OCI-LY3 (cell line): ENCODE data around the gene ZNF296.
A peak's percentile ranks its signal among the peaks of the same experiment; 100 is the strongest.

Source experiments
- H2AFZ ChIP-seq: fragments of 200-600, 300-600 bp; shearing (Covaris generic); 2 replicates; pipeline ENCODE4 v1.6.0; 2014; ENCODE audit warnings: antibody characterized with exemption, low read depth, low read length
- H3K27ac ChIP-seq: fragments of 200-600, 300-600 bp; sonication (generic); 2 replicates; pipeline ENCODE4 v1.5.1; 2014; ENCODE audit warnings: mild to moderate bottlenecking, low read length, moderate library complexity, mixed read lengths
- H3K27me3 ChIP-seq: fragments of 200-600, 300-600 bp; sonication (generic); 2 replicates; pipeline ENCODE4 v1.6.1; 2014; ENCODE audit warnings: low read depth, low read length, mixed read lengths
- H3K36me3 ChIP-seq: fragments of 200-600, 300-600 bp; sonication (generic); replicated peaks from 2 replicates; pipeline ENCODE3; 2014; ENCODE audit warnings: low read depth, low read length, mixed read lengths
- H3K4me1 ChIP-seq: fragments of 300-600, 200-600 bp; sonication (generic); 2 replicates; pipeline ENCODE4 v1.6.1; 2014; ENCODE audit warnings: low read length, mixed read lengths
- H3K4me2 ChIP-seq: fragments of 200-600, 300-600 bp; sonication (generic); 2 replicates; pipeline ENCODE4 v1.6.1; 2014; ENCODE audit warnings: low read length, mixed read lengths
- H3K4me3 ChIP-seq: fragments of 300-600, 200-600 bp; sonication (generic); 2 replicates; pipeline ENCODE4 v1.5.1; 2014; ENCODE audit warnings: antibody characterized with exemption, mild to moderate bottlenecking, low read length, moderate library complexity
- H3K79me2 ChIP-seq: fragments of 300-600, 200-600 bp; shearing (Covaris generic); 2 replicates; pipeline ENCODE4 v1.6.1; 2014; ENCODE audit warnings: mild to moderate bottlenecking, low read length, mixed read lengths
- H3K9ac ChIP-seq: fragments of 300-600, 200-600 bp; shearing (Covaris generic); 2 replicates; pipeline ENCODE4 v1.6.0; 2014; ENCODE audit warnings: mild to moderate bottlenecking, low read length, moderate library complexity
- H3K9me3 ChIP-seq: fragments of 200-600, 300-600 bp; shearing (Covaris generic); 2 replicates; pipeline ENCODE4 v1.6.1; 2014; ENCODE audit warnings: low read length, mixed read lengths; ENCODE audit not compliant: insufficient read depth
- H4K20me1 ChIP-seq: fragments of 200-600, 300-600 bp; sonication (generic); 2 replicates; pipeline ENCODE4 v1.6.1; 2016; ENCODE audit warnings: low read length, mixed read lengths; ENCODE audit not compliant: insufficient read depth
- EZH2phosphoT487 ChIP-seq: fragments of 200-600 bp; shearing (Covaris generic); IDR thresholded peaks from 2 replicates; pipeline ENCODE4 v1.6.1; 2018; ENCODE audit warnings: antibody characterized with exemption, mixed run types, low read depth
- TF ChIP-seq, protein P1 (sequence below): fragments of 200-600, 300-600 bp; sonication (generic); IDR thresholded peaks from 2 replicates; pipeline ENCODE4 v1.5.1; 2014; ENCODE audit warnings: antibody characterized with exemption, low read length, low read depth

The ZNF296 gene

DNA sequence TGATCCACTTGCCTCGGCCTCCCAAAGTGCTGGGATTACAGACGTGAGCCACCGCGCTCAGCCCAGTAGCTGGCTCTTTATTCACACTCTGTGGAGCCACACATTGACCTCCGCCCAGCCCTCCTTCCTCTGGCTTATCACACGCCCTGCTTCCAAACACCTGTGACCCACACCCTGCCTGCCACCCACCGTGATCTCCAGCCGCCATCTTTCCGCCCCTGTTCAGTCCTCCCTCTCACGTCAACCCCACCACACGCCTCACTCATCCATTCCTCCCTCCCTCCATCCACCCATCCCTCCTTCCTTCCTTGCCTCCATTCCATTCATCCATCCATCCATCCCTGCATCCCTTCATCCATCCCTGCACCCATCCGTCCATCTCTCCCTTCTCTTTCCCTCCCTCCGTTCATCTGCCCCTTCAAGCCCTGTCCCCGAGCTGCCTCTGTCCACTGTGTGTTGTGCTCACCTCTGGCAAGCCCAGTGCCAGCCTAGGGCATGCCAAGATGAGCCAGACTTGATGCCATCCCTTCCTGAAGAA lies 17.6 kb downstream of the ZNF296 start:
- no peak for TF ChIP-seq EZH2phosphoT487
- TF ChIP-seq, protein P1, sequence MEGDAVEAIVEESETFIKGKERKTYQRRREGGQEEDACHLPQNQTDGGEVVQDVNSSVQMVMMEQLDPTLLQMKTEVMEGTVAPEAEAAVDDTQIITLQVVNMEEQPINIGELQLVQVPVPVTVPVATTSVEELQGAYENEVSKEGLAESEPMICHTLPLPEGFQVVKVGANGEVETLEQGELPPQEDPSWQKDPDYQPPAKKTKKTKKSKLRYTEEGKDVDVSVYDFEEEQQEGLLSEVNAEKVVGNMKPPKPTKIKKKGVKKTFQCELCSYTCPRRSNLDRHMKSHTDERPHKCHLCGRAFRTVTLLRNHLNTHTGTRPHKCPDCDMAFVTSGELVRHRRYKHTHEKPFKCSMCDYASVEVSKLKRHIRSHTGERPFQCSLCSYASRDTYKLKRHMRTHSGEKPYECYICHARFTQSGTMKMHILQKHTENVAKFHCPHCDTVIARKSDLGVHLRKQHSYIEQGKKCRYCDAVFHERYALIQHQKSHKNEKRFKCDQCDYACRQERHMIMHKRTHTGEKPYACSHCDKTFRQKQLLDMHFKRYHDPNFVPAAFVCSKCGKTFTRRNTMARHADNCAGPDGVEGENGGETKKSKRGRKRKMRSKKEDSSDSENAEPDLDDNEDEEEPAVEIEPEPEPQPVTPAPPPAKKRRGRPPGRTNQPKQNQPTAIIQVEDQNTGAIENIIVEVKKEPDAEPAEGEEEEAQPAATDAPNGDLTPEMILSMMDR = no peak
- Histone ChIP-seq H3K27ac (no peak overlapping the region), H3K9ac (no peak overlapping the region), H2AFZ (no peak overlapping the region), H3K4me3 (no peak overlapping the region), H4K20me1 (peaks cover 3% of the 10 kb centered on the region; the same call in 1 of the 2 replicates), H3K27me3 (no peaks in the 10 kb centered on the region), H3K4me2 (no peak overlapping the region), H3K4me1 (peaks cover 15% of the 10 kb centered on the region), H3K79me2 (no peaks in the 10 kb centered on the region), H3K9me3 (no peaks in the 10 kb centered on the region), H3K36me3 (peaks cover 71% of the 10 kb centered on the region)

DNA sequence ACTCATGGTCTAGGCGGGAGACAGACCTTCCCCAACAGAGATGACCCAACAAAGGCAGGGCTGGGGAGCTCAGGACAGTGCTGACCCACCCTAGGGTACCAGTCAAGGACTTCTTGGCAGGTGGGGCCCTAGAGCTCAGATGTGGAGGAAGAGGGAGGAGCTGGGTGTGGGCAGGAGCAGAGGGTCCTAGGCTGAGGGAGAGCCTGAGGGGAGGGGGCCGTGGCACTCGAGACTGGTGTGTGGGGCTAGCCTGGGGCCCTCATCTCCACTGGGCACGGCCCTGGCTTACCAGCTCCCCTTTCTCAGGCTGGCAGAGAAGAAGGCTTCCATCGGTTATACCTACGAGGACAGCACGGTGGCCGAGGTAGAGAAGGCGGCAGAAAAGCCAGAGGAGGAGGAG lies 18.8 kb downstream of the ZNF296 start:
- TF ChIP-seq, protein P1 = no peak
- no peak for TF ChIP-seq EZH2phosphoT487
- H3K9me3 ChIP-seq = no peaks in the 10 kb centered on the region
- peaks cover 15% of the 10 kb centered on the region for H3K4me1 ChIP-seq
- H4K20me1 ChIP-seq = peaks cover 8% of the 10 kb centered on the region
- no peak overlapping the region for H3K9ac ChIP-seq
- no peak overlapping the region for H3K4me2 ChIP-seq
- no peak overlapping the region for H3K4me3 ChIP-seq
- H3K27ac ChIP-seq = peak overlapping the region; percentile 44
- peaks cover 73% of the 10 kb centered on the region for H3K36me3 ChIP-seq
- no peaks in the 10 kb centered on the region for H3K27me3 ChIP-seq
- no peak overlapping the region for H2AFZ ChIP-seq
- peaks cover 6% of the 10 kb centered on the region for H3K79me2 ChIP-seq

- H3K27me3 ChIP-seq = no peaks in the 10 kb centered on the region
- H3K27ac ChIP-seq = peak overlapping the region; percentile 44
- peaks cover 15% of the 10 kb centered on the region for H3K4me1 ChIP-seq
- H3K9me3 ChIP-seq = no peaks in the 10 kb centered on the region
- TF ChIP-seq EZH2phosphoT487 = no peak
- H3K4me2 ChIP-seq = 0 out of 2 replicates have a peak overlapping the region, but pooled peaks have one; percentile 3
- H2AFZ ChIP-seq = no peak overlapping the region
- H4K20me1 ChIP-seq = peaks cover 13% of the 10 kb centered on the region
- H3K79me2 ChIP-seq = peaks cover 12% of the 10 kb centered on the region
- no peak overlapping the region for H3K9ac ChIP-seq
- no peak overlapping the region for H3K4me3 ChIP-seq
- H3K36me3 ChIP-seq = peaks cover 76% of the 10 kb centered on the region
Measured at GRCh38 chr19:45056831-45057230, 19.4 kb downstream of the ZNF296 start.

DNA sequence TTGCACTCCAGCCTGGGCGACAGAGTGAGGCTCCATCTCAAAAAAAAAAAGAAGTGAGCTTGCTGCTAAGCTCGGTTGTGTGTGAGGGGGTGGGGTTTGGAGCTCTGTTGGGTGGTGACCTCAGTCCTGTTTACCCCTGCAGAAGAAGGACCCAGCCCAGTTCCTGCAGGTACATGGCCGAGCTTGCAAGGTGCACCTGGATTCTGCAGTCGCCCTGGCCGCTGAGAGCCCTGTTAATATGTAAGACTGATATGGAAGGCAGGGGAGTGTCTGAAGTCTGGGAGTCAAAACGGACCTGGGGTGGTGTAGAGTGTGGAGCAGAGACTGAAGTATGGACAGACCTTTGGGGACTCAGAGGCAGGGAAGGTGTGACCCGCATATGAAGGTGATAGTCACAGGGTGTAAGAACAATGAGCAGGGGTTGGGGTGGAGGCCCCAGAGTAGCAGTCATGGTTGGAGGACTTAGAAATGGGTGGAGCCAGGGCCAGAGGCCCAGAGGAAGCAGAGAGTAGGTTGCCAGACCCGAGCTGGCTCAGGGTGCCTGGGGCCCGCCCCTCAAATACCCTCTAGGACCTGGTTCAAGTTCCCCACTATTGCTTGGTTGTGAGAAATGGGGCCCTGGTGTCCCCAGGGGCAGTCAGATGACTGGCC lies 24.2 kb downstream of the ZNF296 start:
- Histone ChIP-seq H3K27me3 (no peaks in the 10 kb centered on the region), H2AFZ (no peak overlapping the region), H3K36me3 (peaks cover 52% of the 10 kb centered on the region), H3K9ac (no peak overlapping the region), H4K20me1 (peaks cover 21% of the 10 kb centered on the region), H3K9me3 (no peaks in the 10 kb centered on the region), H3K79me2 (peaks cover 54% of the 10 kb centered on the region), H3K4me3 (no peak overlapping the region), H3K4me1 (peaks cover 22% of the 10 kb centered on the region), H3K4me2 (no peak overlapping the region), H3K27ac (no peak overlapping the region)
- no peak for TF ChIP-seq EZH2phosphoT487
- TF ChIP-seq, protein P1 = no peak
